Islet precursor cell (in vitro differentiated cells): ENCODE data around the gene CLIC6.

Source experiments
- DNase-seq: peaks from one replicate; pipeline ENCODE4 v3.0.0-alpha.2; 2018

The CLIC6 gene

GRCh38 chr21:34668803-34669148, at the start of gene CLIC6:
Gene CLIC6 (plus strand): TSS chr21:34668994. CDS start chr21:34669389, 395 bp downstream.
- DNase-seq = peak; percentile 67

- peak; percentile 42 for DNase-seq
Measured at GRCh38 chr21:34619841-34620665, 48.7 kb upstream of the CLIC6 start.

DNA sequence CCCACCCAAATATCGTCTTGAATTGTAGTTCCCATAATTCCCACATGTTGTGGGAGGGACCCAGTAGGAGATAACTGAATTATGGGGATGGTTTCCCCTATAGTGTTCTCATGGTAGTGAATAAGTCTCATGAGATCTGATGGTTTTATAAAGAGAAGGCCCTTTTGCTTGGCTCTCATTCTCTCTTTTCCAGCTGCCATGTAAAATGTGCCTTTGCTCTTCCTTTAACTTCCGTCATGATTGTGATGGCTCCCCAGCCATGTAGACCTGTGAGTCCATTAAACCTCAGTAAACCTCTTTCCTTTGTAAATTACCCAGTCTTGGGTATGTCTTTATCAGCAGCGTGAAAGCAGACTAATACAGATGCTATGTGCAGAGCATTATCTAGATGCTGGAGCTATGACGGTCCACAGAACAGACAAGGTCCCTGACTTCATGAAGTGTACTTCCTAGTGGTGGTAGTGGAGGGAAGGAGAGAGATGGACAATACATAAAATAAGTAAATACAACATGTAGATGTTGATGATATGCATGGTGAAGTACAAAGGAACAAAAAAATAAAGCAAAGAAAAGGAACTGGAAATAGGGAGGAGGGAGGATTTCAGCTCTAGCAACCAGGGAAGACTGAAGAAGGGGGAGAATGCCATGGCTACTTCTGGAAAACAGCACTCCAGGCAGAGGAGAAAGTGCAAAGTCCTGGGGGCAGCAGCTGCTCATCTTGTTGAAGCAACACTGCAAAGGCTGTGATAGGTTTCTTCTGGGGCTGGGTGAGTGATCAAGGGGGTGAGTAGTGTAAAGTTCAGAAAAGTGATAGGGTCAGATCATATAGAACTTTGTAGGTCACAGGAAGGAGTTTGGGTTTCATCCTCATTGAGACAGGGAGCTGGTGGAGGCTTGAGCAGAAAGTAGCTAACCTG, 47.1 kb upstream of the CLIC6 start:
- DNase-seq = peak; percentile 46

DNA sequence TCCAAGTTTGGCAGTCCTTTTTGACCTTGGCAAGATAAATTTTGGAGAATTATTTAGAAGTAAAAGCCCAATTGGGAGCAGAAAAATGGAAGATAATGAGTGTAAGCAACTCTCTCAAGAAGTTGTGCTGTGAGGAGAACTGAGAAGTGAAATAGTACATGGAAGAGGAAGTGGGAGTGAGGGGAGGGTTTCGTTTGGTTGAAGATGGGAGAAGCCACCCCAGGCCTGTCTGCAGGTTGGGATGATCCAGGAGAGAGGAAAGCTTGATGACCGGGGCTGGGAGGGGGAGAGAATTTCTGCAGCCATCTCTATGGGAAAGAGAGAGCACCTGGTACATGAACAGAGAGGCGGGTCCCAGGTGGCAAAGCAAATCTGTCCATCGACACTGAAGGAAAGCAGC, 45.3 kb upstream of the CLIC6 start:
- DNase-seq = no peak

DNA sequence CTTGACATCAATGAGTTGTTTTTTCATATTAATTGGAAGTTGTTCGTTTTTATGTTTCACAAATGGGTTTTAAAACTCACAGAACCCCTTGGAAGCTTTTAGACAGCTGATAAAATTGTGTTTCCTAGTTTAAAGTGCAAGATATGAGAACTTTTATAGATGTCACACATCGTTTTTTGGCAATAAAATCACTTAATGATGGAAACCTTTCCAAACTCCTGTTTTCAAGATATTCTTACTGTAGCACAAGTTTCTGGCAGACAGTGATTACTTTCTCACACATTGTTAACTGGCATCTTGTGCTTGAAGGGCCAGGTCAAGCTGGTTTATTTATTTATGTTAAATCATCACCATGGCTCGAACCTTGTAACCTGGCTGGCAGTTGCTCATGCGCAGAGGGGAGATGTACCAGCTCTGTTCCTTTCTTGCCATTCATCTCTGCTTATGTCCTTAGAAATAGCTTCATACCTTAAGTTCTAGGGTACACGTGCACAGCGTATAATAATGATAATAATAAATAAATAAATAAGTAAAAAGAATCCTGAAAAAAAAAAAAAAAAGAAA, 43.7 kb upstream of the CLIC6 start:
- peak; percentile 24 for DNase-seq

- DNase-seq = peak; percentile 48
Measured at GRCh38 chr21:34626131-34626530, 42.7 kb upstream of the CLIC6 start.

- DNase-seq = peak; percentile 46
Measured at GRCh38 chr21:34630536-34631143, 38.2 kb upstream of the CLIC6 start.

DNA sequence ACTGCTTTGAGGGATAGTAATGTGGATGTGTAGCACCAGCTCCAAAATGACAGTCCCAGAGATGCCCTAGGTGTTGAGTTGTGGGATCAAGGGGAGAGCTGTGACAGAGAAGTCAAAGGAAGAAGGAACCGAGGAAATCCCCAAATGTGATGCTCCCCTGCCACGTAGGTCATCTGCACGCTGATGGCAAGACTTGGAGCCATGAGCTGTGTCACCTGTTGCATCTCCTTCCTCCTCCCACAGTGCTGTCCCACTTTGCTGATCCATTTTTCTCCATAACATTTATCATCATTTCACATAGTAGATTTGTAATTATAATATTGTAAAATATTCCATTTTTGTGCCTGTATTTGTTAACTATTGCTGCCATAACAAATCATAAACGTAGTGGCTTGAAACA, 36.3 kb upstream of the CLIC6 start:
- DNase-seq = peak; percentile 35

DNA sequence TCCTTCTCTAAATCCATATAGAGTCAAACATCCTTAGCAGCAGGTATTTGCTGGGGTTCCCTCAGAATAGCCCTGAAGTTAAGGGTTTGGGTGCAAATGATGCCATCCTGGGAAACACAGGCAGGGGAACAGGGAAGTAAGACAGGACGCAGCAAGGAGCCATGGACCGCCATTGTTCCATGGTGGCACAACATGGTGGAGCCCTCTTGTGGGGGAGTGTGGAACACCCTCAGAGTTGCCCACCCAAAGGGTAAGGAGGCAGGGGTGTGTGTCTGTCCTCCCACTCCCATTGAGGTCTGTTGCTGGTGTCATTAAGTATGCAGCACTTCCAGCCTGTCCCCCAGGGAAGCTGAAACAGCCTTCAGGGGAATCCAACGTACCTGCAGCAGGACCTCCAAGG, 33.5 kb upstream of the CLIC6 start:
- no peak for DNase-seq

- no peak for DNase-seq
Measured at GRCh38 chr21:34636961-34637360, 31.8 kb upstream of the CLIC6 start.

GRCh38 chr21:34639250-34639649, 29.5 kb upstream of the CLIC6 start:
- DNase-seq = no peak

- DNase-seq = no peak
Measured at GRCh38 chr21:34639882-34640788, 28.7 kb upstream of the CLIC6 start.

DNA sequence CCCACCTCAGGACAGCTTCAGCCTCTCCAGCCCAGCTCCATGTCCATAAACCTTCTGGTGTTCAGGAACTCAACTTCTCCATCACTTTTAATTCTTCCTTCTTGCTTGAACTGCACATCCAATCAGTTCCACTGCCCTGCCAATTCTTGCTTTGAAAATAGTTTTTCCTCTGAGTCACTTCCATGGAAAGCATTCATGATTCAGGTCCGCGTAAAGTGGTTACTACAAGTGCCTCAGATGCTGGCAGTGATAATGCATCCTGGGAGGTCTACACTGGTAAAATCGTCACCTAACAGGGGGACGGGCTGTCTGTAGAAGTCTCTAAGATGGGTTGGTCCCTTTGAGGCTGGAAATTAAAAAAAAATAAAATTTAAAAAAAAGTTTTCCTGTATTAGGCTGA, 27.9 kb upstream of the CLIC6 start:
- no peak for DNase-seq

DNA sequence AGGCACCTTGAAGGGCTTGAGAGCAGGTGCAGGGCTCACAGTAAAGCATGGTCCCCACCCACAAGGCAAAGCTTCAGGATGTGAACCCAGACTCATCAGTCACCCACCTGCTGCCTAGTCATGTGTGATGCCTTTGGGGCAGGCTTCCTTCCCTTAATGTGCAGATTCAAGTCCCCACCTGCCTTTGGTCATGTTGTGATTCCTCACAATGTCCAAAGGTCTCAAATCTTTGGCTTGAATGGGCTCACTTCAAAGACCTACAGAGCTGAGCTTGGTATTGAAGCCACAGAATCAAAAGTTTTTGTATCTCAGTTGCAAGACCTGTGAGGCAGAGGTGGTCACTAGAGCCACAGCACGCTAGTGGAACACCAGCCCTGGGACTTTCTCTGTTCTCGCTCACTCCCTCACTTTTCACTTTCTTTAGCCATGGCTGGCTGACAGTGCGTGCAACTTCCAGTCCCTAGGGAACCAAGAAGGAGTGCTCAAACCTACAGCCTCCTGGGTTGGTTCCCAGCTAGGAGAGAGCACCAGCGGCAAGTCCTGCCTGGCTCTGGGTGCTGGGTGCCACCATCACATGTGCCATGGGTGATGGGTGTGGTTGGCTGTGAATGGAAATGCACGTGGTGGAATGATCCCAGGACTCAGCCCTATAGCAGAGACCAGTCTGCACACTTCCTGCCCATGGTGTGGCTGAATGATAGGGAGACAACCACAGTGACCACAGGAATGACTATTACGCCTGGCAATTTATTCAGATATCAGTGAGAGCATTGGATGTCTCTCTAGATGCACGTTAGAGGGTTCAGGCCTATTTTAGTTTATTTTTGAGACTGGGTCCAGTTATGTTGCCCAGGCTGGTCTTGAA, 26.4 kb upstream of the CLIC6 start:
- no peak for DNase-seq

DNA sequence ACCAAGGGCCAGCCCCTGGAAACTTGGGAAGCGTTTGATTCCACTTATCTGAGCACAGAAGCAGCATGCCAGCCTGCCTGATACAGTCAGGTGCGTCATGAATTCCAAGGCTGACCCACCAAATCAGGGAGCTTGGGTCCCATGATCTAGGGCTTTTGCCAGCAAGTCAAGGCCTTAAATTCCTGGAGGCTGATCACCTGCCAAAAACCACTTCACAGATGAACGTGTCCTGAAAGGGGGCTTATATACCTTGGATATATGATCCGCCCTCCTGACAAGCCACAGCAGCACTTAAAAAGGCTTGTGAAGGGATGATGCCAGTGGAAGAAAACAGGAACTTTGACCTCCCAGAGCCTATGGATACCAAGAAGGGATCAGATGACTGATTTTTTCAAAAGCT, 24.0 kb upstream of the CLIC6 start:
- no peak for DNase-seq

- no peak for DNase-seq
Measured at GRCh38 chr21:34647555-34647954, 21.2 kb upstream of the CLIC6 start.

DNA sequence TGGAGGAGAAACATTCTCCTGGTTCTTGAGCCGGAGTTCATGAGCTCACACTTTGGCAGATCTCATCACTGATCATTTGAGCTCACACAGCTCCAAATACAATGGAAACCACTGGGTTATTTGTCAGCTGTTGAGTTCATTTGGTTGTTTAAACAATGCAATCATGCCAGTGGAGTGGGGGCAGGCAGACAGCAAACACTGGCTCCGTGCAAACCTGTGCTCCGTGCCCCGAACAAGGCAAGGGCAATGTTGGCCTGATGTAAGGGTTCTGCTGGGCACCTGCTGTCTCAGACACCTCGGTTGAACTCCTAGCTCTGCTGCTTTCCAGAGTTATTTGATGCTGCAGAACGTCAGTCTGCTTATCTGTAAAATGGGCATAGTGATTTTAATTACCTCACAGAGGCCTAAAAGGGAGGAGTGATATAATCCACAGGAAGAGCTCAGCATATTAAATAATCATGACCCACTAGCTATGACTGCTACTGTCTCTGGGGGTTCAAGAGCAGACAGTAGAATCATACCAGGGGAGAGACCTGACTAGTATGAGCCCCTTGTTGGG, 20.0 kb upstream of the CLIC6 start:
- no peak for DNase-seq

- no peak for DNase-seq
Measured at GRCh38 chr21:34649400-34649799, 19.4 kb upstream of the CLIC6 start.

- no peak for DNase-seq
Measured at GRCh38 chr21:34650861-34651431, 17.8 kb upstream of the CLIC6 start.

DNA sequence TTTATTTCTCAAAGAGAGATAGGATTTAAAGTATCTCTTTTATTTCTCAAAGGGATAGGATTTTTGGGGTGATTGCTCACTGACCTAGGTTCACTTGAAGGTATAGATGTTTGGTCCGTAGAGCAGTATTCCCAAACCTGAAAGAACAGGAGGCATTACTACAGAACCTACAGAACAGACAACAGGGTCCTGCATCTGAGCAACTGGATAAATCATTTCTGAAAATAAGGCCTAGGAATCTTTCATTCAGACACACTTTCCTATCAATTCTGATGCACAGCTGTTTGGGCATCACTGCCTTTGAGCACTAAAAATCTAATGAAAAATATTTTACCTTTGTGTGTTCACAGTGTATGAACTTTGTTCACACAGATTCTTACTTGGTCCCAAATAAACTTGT, 17.2 kb upstream of the CLIC6 start:
- DNase-seq = no peak
